PFSK-1 (cell line): ENCODE data around the gene ZNF592.

Experiments used
- FOXP2 ChIP-seq: optimal IDR thresholded peaks from 2 replicates; pipeline ENCODE3; 2011; ENCODE audit warnings: borderline replicate concordance, control low read depth, inconsistent platforms; ENCODE audit not compliant: insufficient read depth; ENCODE audit errors: extremely low read length, extremely low read depth
- POLR2AphosphoS5 ChIP-seq: IDR thresholded peaks from 2 replicates; pipeline ENCODE4 v1.6.1; 2012; ENCODE audit warnings: low read depth, mild to moderate bottlenecking, control low read depth, low read length, moderate library complexity
- REST ChIP-seq, 2 experiments: IDR thresholded peaks; 2 replicates each; pipeline versions ENCODE4 v1.6.1 to v1.8.0; 2011 to 2012; ENCODE audit warnings: low read depth in 2 of 2, low read length in 2 of 2, control low read depth in 1 of 2, inconsistent platforms in 1 of 2, mild to moderate bottlenecking in 1 of 2, moderate library complexity in 1 of 2; ENCODE audit not compliant: insufficient read depth in 1 of 2
- SIN3A ChIP-seq: IDR thresholded peaks from 2 replicates; pipeline ENCODE4 v1.6.1; 2012; ENCODE audit warnings: mild to moderate bottlenecking, low read length, moderate library complexity, borderline replicate concordance; ENCODE audit not compliant: insufficient read depth
- TAF1 ChIP-seq: IDR thresholded peaks from 2 replicates; pipeline ENCODE4 v1.6.1; 2012; ENCODE audit warnings: low read length, control low read depth, borderline replicate concordance; ENCODE audit not compliant: insufficient read depth

ZNF592 gene

GRCh38 chr15:84765675-84766074, 17.3 kb downstream of the ZNF592 start:
- TF ChIP-seq REST (IDR thresholded peaks at IDR 0.05; ENCODE audit: insufficient read depth in 1 of 2, low read depth in 2 of 2, low read length in 2 of 2) (no peak), TAF1 (no peak), SIN3A (no peak), POLR2AphosphoS5 (no peak), FOXP2 (no peak)

- TF ChIP-seq REST (IDR thresholded peaks at IDR 0.05; ENCODE audit: insufficient read depth in 1 of 2, low read depth in 2 of 2, low read length in 2 of 2) (no peak), TAF1 (no peak), SIN3A (no peak), POLR2AphosphoS5 (no peak), FOXP2 (no peak)
These were observed 18.2 kb downstream of the ZNF592 start for GRCh38 chr15:84766461-84767035.

- TF ChIP-seq POLR2AphosphoS5 (no peak), REST (IDR thresholded peaks at IDR 0.05; ENCODE audit: insufficient read depth in 1 of 2, low read depth in 2 of 2, low read length in 2 of 2) (no peak), SIN3A (no peak), TAF1 (no peak), FOXP2 (no peak)
These were observed 23.6 kb downstream of the ZNF592 start for GRCh38 chr15:84772031-84772430.

GRCh38 chr15:84772467-84772866, 24.1 kb downstream of the ZNF592 start:
- TF ChIP-seq REST (IDR thresholded peaks at IDR 0.05; ENCODE audit: insufficient read depth in 1 of 2, low read depth in 2 of 2, low read length in 2 of 2) (no peak), POLR2AphosphoS5 (no peak), TAF1 (no peak), SIN3A (no peak), FOXP2 (no peak)

GRCh38 chr15:84773716-84774115, 25.3 kb downstream of the ZNF592 start:
- TF ChIP-seq FOXP2, result no peak
